ENCODE results near the gene RGS8.

Gene RGS8

GRCh38 chr1:182670032-182670749 lies 14.2 kb downstream of the RGS8 start:
- no peak for DNase-seq

- DNase-seq, result no peak
Observed at GRCh38 chr1:182669266-182669665, 15.1 kb downstream of the RGS8 start.

- no peak for DNase-seq
Observed at GRCh38 chr1:182668521-182669054, 15.8 kb downstream of the RGS8 start.

- no peak for DNase-seq
Observed at GRCh38 chr1:182667848-182668505, 16.4 kb downstream of the RGS8 start.

- no peak for DNase-seq
Observed at GRCh38 chr1:182666706-182667105, 17.7 kb downstream of the RGS8 start.

GRCh38 chr1:182664296-182664695 lies 20.1 kb downstream of the RGS8 start:
- DNase-seq, result no peak

GRCh38 chr1:182662956-182663355 lies 21.4 kb downstream of the RGS8 start:
- DNase-seq, result no peak

- DNase-seq, result no peak
Observed at GRCh38 chr1:182662121-182662890, 22.1 kb downstream of the RGS8 start.

GRCh38 chr1:182658055-182658454 lies 26.3 kb downstream of the RGS8 start:
- DNase-seq, result no peak

- no peak for DNase-seq
Observed at GRCh38 chr1:182656842-182657397, 27.5 kb downstream of the RGS8 start.

GRCh38 chr1:182653986-182654385 lies 30.4 kb downstream of the RGS8 start:
- DNase-seq, result no peak

GRCh38 chr1:182652933-182653332 lies 31.5 kb downstream of the RGS8 start:
- no peak for DNase-seq

GRCh38 chr1:182651339-182651724 lies 33.1 kb downstream of the RGS8 start:
- DNase-seq, result no peak

GRCh38 chr1:182650678-182651338 lies 33.6 kb downstream of the RGS8 start:
- DNase-seq, result no peak

GRCh38 chr1:182649041-182649440 lies 35.3 kb downstream of the RGS8 start:
- no peak for DNase-seq

GRCh38 chr1:182646739-182647138 lies 37.6 kb downstream of the RGS8 start:
- DNase-seq, result no peak

- no peak for DNase-seq
Observed at GRCh38 chr1:182644886-182645285, 39.5 kb downstream of the RGS8 start.

GRCh38 chr1:182643699-182644098 lies 40.7 kb downstream of the RGS8 start:
- no peak for DNase-seq

- no peak for DNase-seq
Observed at GRCh38 chr1:182642461-182642860, 41.9 kb downstream of the RGS8 start.

- DNase-seq, result no peak
Observed at GRCh38 chr1:182641561-182641960, 42.8 kb downstream of the RGS8 start.

- no peak for DNase-seq
Observed at GRCh38 chr1:182639330-182639729, 45.1 kb downstream of the RGS8 start.

GRCh38 chr1:182637769-182638168 lies 46.6 kb downstream of the RGS8 start:
- DNase-seq, result no peak

GRCh38 chr1:182635871-182636270 lies 48.5 kb downstream of the RGS8 start:
- no peak for DNase-seq

Measured in activated CD4-positive, CD25-positive, alpha-beta regulatory T cell (primary cell).